Stimulated activated CD8-positive, alpha-beta memory T cell treated with anti-CD3 and anti-CD28 coated beads, Interleukin-15, amount 100 ng/mL, for 1 hour (primary cell): ENCODE results near the gene VPS13D.

Experiments
- DNase-seq: peaks from one replicate; pipeline ENCODE4 v3.0.0-alpha.2; 2020; ENCODE audit warnings: low read depth

The VPS13D gene

GRCh38 chr1:12338017-12338416 lies 108.2 kb downstream of the VPS13D start:
- no peak for DNase-seq

- DNase-seq: no peak
These were observed 109.0 kb downstream of the VPS13D start for GRCh38 chr1:12338823-12339222.

GRCh38 chr1:12339396-12339795 lies 109.6 kb downstream of the VPS13D start:
- DNase-seq: no peak

GRCh38 chr1:12339811-12340543 lies 110.1 kb downstream of the VPS13D start:
- DNase-seq: no peak

- DNase-seq: no peak
These were observed 110.7 kb downstream of the VPS13D start for GRCh38 chr1:12340544-12340930.

GRCh38 chr1:12341667-12342066 lies 111.8 kb downstream of the VPS13D start:
- no peak for DNase-seq

GRCh38 chr1:12342401-12343003 lies 112.7 kb downstream of the VPS13D start:
- no peak for DNase-seq

- no peak for DNase-seq
These were observed 114.1 kb downstream of the VPS13D start for GRCh38 chr1:12343823-12344487.

GRCh38 chr1:12344596-12345349 lies 114.9 kb downstream of the VPS13D start:
- DNase-seq: no peak

GRCh38 chr1:12345350-12346217 lies 115.8 kb downstream of the VPS13D start:
- no peak for DNase-seq

- no peak for DNase-seq
These were observed 116.8 kb downstream of the VPS13D start for GRCh38 chr1:12346483-12347151.

GRCh38 chr1:12348113-12348512 lies 118.3 kb downstream of the VPS13D start:
- DNase-seq: no peak

- DNase-seq: no peak
These were observed 124.2 kb downstream of the VPS13D start for GRCh38 chr1:12353981-12354380.

GRCh38 chr1:12356004-12356890 lies 126.4 kb downstream of the VPS13D start:
- DNase-seq: no peak

- no peak for DNase-seq
These were observed 128.7 kb downstream of the VPS13D start for GRCh38 chr1:12358499-12358898.

GRCh38 chr1:12359359-12360133 lies 129.7 kb downstream of the VPS13D start:
- DNase-seq: no peak

- DNase-seq: no peak
These were observed 138.8 kb downstream of the VPS13D start for GRCh38 chr1:12368646-12369045.

GRCh38 chr1:12369258-12369657 lies 139.4 kb downstream of the VPS13D start:
- no peak for DNase-seq

- no peak for DNase-seq
These were observed 140.6 kb downstream of the VPS13D start for GRCh38 chr1:12370333-12370975.
